ENCODE results near the gene PSTPIP2.

The PSTPIP2 gene

GRCh38 chr18:45935591-45936335 lies 136.3 kb downstream of the PSTPIP2 start:
- peak; percentile 59 for DNase-seq (ENCODE audit: low spot score)
